GM12801 (cell line): ENCODE measurements around the gene CLEC2B.

Source experiments
- CTCF ChIP-seq: IDR thresholded peaks from one replicate; pipeline ENCODE4 v1.5.1; 2011; ENCODE audit warnings: control low read depth; ENCODE audit not compliant: insufficient read length; ENCODE audit errors: extremely low read depth

The CLEC2B gene

GRCh38 chr12:9820281-9820930 lies 48.7 kb downstream of the CLEC2B start:
- TF ChIP-seq CTCF: no peak

- TF ChIP-seq CTCF: peak; percentile 17
These were observed 55.0 kb downstream of the CLEC2B start for GRCh38 chr12:9813821-9814798.

GRCh38 chr12:9811621-9812020 lies 57.5 kb downstream of the CLEC2B start:
- TF ChIP-seq CTCF: no peak

GRCh38 chr12:9810671-9811070 lies 58.5 kb downstream of the CLEC2B start:
- no peak for TF ChIP-seq CTCF

- TF ChIP-seq CTCF: no peak
These were observed 59.3 kb downstream of the CLEC2B start for GRCh38 chr12:9809866-9810265.

- TF ChIP-seq CTCF: no peak
These were observed 59.8 kb downstream of the CLEC2B start for GRCh38 chr12:9809338-9809737.

- no peak for TF ChIP-seq CTCF
These were observed 60.6 kb downstream of the CLEC2B start for GRCh38 chr12:9808504-9808903.
